ENCODE measurements around the gene CGNL1.

GRCh38 chr15:57544848-57545480 lies 168.7 kb downstream of the CGNL1 start:
- no peak for TF ChIP-seq YY1 (IDR thresholded peaks at IDR 0.05; ENCODE audit: low read depth)
- TF ChIP-seq MAX (IDR thresholded peaks at IDR 0.05): no peak
- no peak for TF ChIP-seq REST (IDR thresholded peaks at IDR 0.05; ENCODE audit: low read depth)
- TF ChIP-seq EGR1 (IDR thresholded peaks at IDR 0.05): no peak
- TF ChIP-seq TAF1 (IDR thresholded peaks at IDR 0.05; ENCODE audit: low read depth): no peak
- no peak for TF ChIP-seq RAD21 (IDR thresholded peaks at IDR 0.05; ENCODE audit: low read depth)
- no peak for TF ChIP-seq EP300 (IDR thresholded peaks at IDR 0.05; ENCODE audit: borderline replicate concordance)
- TF ChIP-seq NFIC (IDR thresholded peaks at IDR 0.05): no peak
